GM12874 (cell line): ENCODE results near the gene WDR5.

Experiments used
- CTCF ChIP-seq: IDR thresholded peaks from 2 replicates; pipeline ENCODE4 v1.5.1; 2011; ENCODE audit warnings: low read depth, mild to moderate bottlenecking, control low read depth, low read length, moderate library complexity; ENCODE audit not compliant: insufficient read depth

WDR5 gene

DNA sequence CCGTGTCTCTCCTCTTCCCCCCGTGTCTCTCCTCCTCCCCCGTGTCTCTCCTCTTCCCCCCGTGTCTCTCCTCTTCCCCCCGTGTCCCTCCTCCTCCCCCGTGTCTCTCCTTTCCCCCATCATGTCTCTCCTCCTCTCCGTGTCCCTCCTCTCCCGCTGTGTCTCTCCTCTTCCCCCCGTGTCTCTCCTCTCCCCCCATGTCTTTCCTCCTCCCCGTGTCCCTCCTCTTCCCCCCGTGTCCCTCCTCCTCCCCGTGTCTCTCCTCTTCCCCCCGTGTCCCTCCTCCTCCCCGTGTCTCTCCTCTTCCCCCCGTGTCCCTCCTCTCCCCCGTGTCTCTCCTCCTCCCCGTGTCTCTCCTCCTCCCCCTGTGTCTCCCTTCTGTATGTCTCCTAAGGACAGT lies 41.3 kb downstream of the WDR5 start:
- TF ChIP-seq CTCF = no peak

DNA sequence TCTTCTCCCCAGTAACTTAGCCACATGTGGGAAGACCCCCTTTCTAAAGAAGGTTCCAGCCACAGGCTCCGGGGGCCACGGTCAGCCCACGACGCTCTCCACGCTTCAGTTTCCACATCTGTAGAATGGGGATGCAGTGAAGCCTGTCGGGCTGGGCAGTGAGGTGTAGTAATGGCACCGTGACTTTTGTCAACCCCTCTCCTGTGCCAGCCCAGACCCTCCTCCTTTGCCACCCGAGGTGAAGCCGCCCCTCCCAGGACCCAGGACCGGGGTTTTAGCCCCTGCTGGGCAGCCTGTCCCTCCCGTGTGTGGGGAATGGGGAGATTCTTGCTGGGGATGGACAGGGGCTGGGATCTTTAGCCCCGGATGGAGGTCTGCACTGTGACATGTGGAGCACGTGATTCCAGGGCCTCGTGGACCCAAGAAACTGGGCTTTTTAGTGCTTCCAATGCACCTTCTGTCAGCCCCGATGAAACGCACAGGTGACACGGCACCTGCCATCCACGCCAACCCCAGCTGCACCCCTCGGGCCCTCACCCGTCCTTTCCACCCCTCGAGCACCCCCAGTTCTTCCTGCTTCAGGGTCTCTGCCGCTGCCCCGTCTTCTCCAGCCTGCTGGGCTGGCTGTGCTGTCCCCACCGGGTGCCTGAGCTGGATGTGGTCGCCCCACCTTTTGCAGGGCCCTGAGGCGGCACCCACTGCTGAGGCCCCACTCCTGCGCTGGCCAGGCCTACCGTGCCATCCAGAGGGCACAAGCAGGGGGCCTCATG lies 41.9 kb downstream of the WDR5 start:
- TF ChIP-seq CTCF = no peak

GRCh38 chr9:134178394-134178767 lies 42.5 kb downstream of the WDR5 start:
- TF ChIP-seq CTCF = no peak

DNA sequence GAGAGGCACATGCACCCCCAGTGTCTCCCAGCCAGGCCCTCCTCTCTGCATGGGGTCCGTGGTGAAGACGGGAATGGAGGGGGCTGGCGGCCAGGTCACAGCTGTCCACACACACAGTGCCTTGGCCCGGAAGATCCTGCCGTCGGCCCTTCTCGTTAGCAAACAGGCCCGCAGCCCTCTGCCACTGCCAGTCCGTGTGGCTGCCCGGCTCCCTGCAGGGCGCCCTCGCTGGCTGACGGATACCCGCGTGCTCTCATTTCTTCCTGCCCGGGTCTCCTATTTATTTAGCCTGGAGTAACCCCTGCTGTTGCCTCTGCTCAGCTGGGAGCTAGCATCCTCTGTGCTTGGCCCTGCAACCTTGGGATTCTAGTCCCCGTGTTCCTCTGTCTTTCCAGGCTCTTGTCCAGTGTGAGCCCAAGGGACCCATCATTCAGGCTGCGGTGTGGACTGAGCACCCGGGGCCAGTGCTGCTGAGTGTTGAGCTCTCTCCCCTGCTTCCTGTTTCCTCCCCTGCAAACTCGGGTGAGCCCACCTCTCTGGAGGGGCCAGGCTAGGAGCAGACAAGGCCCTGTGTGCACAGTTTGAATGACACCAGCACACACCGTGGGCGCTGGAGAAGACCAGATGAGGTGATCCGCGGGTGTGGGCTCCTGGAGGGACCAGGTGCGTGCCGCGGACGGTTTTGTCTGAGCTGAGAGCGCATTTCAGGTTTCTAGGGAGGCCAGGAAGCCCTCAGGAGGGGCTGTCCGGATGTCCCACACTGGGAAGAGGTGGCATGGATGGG lies 43.1 kb downstream of the WDR5 start:
- no peak for TF ChIP-seq CTCF

GRCh38 chr9:134179595-134179917 lies 43.7 kb downstream of the WDR5 start:
- TF ChIP-seq CTCF = no peak

GRCh38 chr9:134179918-134180785 lies 44.3 kb downstream of the WDR5 start:
- TF ChIP-seq CTCF = no peak
